Activated T-helper 2 cell treated with anti-CD3 and anti-CD28 coated beads, Interferon-gamma antibody, Interleukin-2, Interleukin-4, amounts not matched to agents 10 μg/mL and 5 μg/mL and 100 μg/mL, durations not matched to agents 14 hours and 24 hours and 36 hours (primary cell): ENCODE results near the gene TBC1D3B. TPM values are rescaled to one million over a fixed set of nuclear protein-coding genes. Genes with fewer than 3 reads are reported as not detected.
"Not testable (repeated sequence)": the region's sequence is repeated elsewhere in the genome, so short reads cannot be mapped to it uniquely, and the experiment has no call there.

Experiments
- DNase-seq: peaks from one replicate; pipeline ENCODE4 v3.0.0; 2021; ENCODE audit warnings: low spot score
- H3K27ac Mint-ChIP-seq: one replicate; pipeline ENCODE4 v1.8.0; 2021; ENCODE audit warnings: mixed read lengths
- H3K27me3 Mint-ChIP-seq: one replicate; pipeline ENCODE4 v1.8.0; 2021; ENCODE audit warnings: low read depth, mixed read lengths
- H3K36me3 Mint-ChIP-seq: one replicate; pipeline ENCODE4 v1.8.0; 2021; ENCODE audit warnings: low read depth, mixed read lengths
- H3K4me1 Mint-ChIP-seq: one replicate; pipeline ENCODE4 v1.8.0; 2021; ENCODE audit warnings: low read depth, mixed read lengths
- H3K4me3 Mint-ChIP-seq: one replicate; pipeline ENCODE4 v1.8.0; 2021; ENCODE audit warnings: low read depth, mild to moderate bottlenecking, moderate library complexity, mixed read lengths
- H3K9me3 Mint-ChIP-seq: one replicate; pipeline ENCODE4 v1.8.0; 2021; ENCODE audit warnings: mixed read lengths
- intact Hi-C: fragments of 100-400 bp; cut with micrococcal nuclease; formaldehyde crosslinking; loops from one replicate; pipeline ENCODE4 v1.15.1; 2023
- total RNA-seq: library from RNA; stranded (reverse); gene quantifications from 2 replicates; pipeline ENCODE4 v1.2.3, GENCODE V29; 2022

TBC1D3B gene
- total RNA-seq, 1 donor from 2014 or later: 10.0 TPM

DNA sequence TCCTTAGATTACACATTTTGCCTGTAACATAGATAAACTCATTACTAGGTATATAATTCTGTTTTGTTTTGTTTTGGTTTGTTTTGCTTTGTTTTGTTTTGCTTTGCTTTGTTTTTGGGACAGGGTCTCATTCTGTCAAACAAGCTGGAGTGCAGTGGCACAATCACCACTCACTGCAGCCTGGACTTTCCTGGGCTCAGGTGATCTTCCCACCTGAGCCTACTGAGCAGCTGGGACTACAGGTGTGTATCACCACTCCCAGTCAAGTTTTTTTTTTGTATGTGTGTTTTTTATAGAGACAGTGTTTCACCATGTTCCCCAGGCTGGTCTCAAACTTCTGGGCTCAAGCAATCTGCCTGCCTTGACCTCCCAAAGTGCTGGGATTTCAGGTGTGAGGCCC lies 33.1 kb upstream of the TBC1D3B start:
- no peak for DNase-seq
- no peak overlapping the region for H3K4me3 Mint-ChIP-seq
- no peaks in the 10 kb centered on the region for H3K9me3 Mint-ChIP-seq
- peaks cover 35% of the 10 kb centered on the region for H3K27me3 Mint-ChIP-seq
- no peak overlapping the region for H3K27ac Mint-ChIP-seq
- H3K4me1 Mint-ChIP-seq: peaks cover 11% of the 10 kb centered on the region
- no peaks in the 10 kb centered on the region for H3K36me3 Mint-ChIP-seq
- intact Hi-C loops: no loop called here

DNA sequence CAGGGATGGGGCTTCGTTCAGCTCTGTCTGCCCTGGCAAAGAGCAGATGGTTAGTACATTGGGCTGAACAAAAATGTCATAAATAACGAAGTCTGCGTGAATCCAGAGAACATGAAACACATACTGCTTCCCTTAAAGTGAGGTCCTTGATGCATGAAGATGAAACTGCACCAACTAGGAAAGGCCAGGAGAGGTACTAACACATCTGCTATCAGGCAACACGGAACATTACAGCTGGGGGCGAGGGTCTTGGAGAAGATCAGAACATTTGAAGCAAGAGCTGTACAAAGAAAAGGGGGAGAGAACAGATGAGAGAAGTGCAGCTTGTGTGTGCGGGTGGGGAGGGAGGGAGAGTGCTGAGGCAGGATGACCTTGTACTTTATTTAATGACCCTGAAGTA lies 30.9 kb upstream of the TBC1D3B start:
- H3K27ac Mint-ChIP-seq, H3K4me3 Mint-ChIP-seq, H3K9me3 Mint-ChIP-seq, DNase-seq, H3K36me3 Mint-ChIP-seq, intact Hi-C loops: not testable (repeated sequence)
- peaks cover 15% of the 10 kb centered on the region for H3K4me1 Mint-ChIP-seq
- H3K27me3 Mint-ChIP-seq: peaks cover 31% of the 10 kb centered on the region

DNA sequence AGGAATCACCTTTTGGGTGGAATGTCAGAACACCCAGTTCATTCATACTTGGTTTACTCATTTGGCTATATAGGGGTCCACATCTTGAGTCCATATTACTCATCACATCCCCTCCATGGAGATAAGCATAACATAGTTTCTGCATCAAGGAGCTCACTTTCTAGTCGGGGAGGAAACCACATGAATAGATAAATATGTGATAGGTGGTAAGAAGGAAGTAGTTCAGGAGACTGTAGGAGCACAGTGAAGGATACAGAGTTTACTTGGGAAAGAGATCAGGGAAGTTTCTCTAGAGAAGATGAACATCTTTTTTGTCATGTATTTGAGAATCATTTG lies 30.0 kb upstream of the TBC1D3B start:
- peaks cover 28% of the 10 kb centered on the region for H3K27me3 Mint-ChIP-seq
- H3K4me3 Mint-ChIP-seq: not testable (repeated sequence)

DNA sequence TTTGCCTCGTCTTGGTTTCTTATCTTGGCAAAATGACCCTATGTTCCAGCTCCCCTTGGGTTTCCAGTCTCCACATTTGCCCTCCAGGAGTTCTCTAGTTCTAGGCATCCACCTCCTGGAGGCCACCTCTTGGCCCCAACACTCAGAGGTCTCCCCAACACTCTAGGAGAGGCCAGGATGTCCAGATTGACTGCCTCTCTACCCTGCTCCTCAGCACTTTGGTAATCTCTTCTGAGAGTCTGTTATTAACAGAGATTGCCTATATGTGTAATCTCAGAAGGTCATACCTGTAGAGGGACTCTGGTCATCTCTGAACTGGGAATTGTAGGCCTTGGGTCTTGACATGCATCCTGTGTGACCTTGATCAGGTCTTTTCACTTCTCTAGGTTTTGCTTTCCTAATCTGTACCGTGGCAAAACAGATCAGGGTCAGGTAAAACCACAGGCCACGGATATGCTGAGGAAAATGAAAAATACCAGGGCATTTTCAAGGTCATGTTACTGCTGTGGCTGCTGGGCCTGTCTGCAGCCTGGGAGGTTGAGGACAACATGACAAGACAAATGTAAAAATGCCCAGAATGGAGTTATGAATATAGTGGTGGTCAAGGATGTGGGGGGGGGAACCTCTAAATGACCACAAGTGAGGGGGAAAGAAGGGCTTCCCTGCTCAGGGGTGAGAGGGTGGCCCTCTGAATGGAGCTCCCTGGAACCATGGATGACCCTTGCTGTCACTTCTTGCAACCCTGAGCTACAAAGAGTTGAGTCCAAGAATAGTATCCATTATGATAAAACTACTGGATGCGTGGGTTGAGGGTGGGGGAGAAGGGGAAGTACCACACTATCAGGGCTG lies 29.4 kb upstream of the TBC1D3B start:
- no peak overlapping the region for H3K4me3 Mint-ChIP-seq
- H3K4me1 Mint-ChIP-seq: peaks cover 15% of the 10 kb centered on the region
- peaks cover 27% of the 10 kb centered on the region for H3K27me3 Mint-ChIP-seq
- H3K27ac Mint-ChIP-seq: no peak overlapping the region
- DNase-seq: no peak
- intact Hi-C loops: no loop called here
- H3K9me3 Mint-ChIP-seq: no peaks in the 10 kb centered on the region
- no peaks in the 10 kb centered on the region for H3K36me3 Mint-ChIP-seq

More for the DNA sequence above, 30.0 kb upstream of the TBC1D3B start:
- H3K9me3 Mint-ChIP-seq, DNase-seq, intact Hi-C loops, H3K27ac Mint-ChIP-seq, H3K36me3 Mint-ChIP-seq: not testable (repeated sequence)
- H3K4me1 Mint-ChIP-seq: peaks cover 15% of the 10 kb centered on the region

DNA sequence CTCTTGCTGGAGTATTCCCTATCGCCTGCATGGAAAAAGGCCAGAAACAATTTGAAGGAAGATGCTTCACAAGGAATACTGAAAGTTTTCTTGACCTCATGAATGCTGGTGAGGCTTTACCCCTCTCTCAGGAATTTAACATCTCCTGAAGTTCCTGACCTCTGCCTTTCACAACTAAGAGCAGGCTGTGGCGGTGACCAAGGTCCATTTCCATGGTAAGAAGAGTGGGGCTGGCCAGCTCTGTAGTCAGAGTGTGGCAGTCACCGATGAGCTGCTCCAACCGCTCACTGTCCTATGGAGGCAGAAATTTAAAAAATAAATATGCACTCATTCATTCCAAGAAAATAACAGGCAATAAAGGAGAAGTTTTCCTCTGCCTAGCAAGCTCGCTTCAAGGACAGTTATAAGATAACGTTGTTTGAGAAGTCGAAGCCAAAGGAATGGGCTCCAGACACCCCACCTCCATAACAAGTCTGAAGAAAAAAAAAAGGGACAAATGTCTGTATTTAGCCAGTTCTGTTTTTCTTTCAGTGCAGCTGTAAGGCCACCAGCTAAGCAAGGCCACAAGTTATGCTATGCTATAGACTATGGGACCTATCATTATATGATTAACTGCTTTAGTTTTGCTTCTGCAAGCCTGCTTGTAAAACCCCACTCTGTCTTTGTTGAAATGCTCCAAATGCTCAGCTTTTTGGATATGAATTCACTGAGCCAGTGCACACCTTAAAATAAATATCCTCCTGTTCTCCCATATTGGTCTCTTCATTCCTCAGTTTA lies 28.5 kb upstream of the TBC1D3B start:
- Mint-ChIP-seq H3K9me3 (no peaks in the 10 kb centered on the region), H3K4me1 (peaks cover 15% of the 10 kb centered on the region), H3K36me3 (no peaks in the 10 kb centered on the region), H3K27me3 (peaks cover 26% of the 10 kb centered on the region), H3K4me3 (no peak overlapping the region), H3K27ac (no peak overlapping the region)
- intact Hi-C loops: no loop called here
- no peak for DNase-seq

DNA sequence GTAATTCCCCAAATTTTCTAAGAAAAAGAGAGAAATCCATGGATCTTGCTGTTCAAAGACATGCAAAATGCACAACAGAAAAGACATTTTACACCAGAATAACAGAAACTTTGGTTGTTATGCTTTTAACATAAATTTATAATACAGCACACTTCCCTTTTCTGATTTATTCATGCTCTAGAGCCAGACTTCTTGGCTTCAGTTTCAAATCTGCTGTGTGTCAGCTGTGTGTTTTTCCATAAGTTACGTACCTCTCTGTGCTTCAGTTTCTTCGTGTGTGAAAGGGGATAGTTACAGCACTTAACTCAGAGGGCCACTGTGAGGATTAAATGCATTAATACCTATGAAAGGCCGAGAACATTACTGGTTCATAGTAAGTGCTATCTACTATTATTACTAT lies 26.9 kb upstream of the TBC1D3B start:
- Mint-ChIP-seq H3K36me3 (no peaks in the 10 kb centered on the region), H3K27me3 (peaks cover 28% of the 10 kb centered on the region), H3K4me3 (no peak overlapping the region), H3K9me3 (no peaks in the 10 kb centered on the region), H3K4me1 (peaks cover 25% of the 10 kb centered on the region), H3K27ac (no peak overlapping the region)
- no peak for DNase-seq
- intact Hi-C loops: no loop called here

DNA sequence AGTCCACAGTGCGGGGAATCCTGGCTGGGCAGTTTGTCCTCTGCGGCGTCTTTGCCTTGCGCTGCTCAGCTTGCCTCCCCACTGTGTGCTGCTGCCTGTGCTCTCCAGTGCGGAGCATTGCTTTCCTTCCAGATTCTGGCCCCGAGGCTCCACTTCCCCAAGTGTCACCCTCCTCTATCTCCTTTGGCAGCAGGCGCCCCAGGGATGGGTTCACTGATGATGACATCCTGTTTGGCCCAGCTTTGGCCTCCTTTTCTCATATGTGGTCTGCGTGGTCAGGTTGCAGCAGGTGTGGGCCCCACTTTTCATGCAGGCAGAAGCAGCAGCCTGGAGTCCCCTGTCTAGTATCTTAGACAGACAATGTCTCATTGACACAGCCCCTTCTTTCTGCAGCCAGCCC lies 25.1 kb upstream of the TBC1D3B start:
- Mint-ChIP-seq H3K27me3 (peaks cover 24% of the 10 kb centered on the region), H3K4me1 (peaks cover 21% of the 10 kb centered on the region)
- DNase-seq, intact Hi-C loops, H3K9me3 Mint-ChIP-seq, H3K4me3 Mint-ChIP-seq, H3K36me3 Mint-ChIP-seq, H3K27ac Mint-ChIP-seq: not testable (repeated sequence)

DNA sequence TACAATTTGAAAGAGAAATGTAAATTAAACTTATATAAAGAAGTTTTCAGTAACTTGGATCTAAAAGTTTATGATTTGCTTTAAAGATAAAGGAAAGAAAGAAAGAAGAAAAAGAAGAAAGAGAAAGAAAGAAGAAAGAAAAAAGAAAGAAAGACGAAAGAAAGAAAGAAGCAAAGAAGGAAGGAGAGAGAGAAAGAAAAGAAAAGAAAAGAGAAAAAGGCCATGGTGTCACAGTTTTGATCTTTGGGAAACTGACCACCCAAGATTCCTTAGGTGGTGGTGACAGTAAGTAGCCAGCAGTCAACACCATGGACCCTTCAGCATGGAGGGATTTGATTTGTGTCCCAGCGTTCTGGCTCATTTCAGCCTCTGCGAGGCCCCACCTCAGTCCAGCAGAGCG lies 24.7 kb upstream of the TBC1D3B start:
- H3K9me3 Mint-ChIP-seq, H3K27ac Mint-ChIP-seq, H3K4me3 Mint-ChIP-seq, DNase-seq, H3K36me3 Mint-ChIP-seq, intact Hi-C loops: not testable (repeated sequence)
- Mint-ChIP-seq H3K27me3 (peaks cover 22% of the 10 kb centered on the region), H3K4me1 (peaks cover 17% of the 10 kb centered on the region)

DNA sequence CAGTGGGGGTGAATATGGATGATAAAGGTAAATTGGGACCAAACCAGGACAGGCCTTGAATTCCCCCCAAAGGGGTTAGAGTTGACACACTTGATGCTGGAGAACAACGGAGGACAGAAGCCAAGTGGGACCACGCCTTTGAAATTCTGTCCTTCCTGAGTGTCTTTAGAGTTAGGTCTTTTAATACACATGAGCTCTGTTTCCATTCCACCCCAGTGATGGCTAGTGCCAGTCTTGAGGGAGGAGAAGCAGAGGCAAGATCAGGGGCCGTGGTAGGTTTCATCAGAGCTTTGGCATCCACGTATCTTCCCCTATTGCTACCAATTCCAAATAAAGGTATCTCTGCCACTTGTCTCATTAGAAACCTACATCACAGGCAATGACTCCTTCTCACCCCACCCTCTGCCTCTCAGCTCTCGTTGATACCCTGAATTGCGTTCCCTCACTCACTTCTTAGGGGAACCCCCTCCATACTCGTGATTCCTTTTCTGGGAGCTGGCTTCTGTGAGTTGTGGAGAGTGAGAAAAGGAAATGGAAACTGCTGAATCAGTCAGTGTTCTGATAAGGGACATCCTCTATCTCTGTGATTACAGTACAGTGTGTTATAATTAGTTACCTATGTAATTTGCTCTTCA lies 22.5 kb upstream of the TBC1D3B start:
- peaks cover 20% of the 10 kb centered on the region for H3K27me3 Mint-ChIP-seq
- no peaks in the 10 kb centered on the region for H3K36me3 Mint-ChIP-seq
- H3K27ac Mint-ChIP-seq: no peak overlapping the region
- no peak overlapping the region for H3K4me3 Mint-ChIP-seq
- DNase-seq: no peak
- peaks cover 14% of the 10 kb centered on the region for H3K4me1 Mint-ChIP-seq
- H3K9me3 Mint-ChIP-seq: no peaks in the 10 kb centered on the region
- intact Hi-C loops: no loop called here

DNA sequence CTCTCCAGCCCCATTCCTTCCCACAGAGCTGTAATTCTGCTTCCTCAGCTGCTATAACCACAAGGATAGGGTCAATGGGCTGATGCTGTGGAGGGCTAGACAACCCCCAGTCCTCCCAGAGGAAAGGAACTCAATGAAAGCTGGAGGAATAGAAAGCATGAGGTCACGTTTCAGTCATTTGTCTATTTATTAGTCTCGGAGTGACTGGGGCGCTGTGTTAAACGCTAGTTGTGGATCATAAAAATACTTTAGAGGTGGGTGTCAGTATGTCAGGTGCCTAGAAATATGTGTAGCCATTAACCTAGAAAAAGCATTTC lies 20.9 kb upstream of the TBC1D3B start:
- Mint-ChIP-seq H3K27ac (no peak overlapping the region), H3K9me3 (no peaks in the 10 kb centered on the region), H3K4me3 (no peak overlapping the region), H3K36me3 (no peaks in the 10 kb centered on the region), H3K4me1 (peaks cover 14% of the 10 kb centered on the region), H3K27me3 (peaks cover 21% of the 10 kb centered on the region)
- no peak for DNase-seq
- intact Hi-C loops: no loop called here

DNA sequence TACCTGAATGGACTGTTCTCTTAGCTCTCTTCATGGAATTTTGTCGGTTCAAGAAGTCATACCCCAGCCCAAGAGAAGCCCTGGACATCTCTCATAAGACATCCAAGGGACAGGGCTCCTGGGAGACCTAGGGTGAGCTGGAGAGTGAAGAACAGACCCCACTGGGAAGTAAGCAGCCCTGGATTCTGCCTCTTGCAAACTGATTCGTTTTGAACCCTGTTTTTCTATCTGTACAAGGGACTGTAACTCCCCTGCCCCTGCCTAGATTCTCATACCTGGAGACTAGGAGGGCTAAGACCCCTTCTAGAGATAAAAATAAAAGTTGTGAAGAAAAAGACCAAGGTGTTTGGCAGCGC lies 19.7 kb upstream of the TBC1D3B start:
- peaks cover 23% of the 10 kb centered on the region for H3K27me3 Mint-ChIP-seq
- DNase-seq: no peak
- H3K36me3 Mint-ChIP-seq: no peaks in the 10 kb centered on the region
- H3K4me1 Mint-ChIP-seq: peaks cover 16% of the 10 kb centered on the region
- H3K27ac Mint-ChIP-seq: no peak overlapping the region
- intact Hi-C loops: no loop called here
- no peak overlapping the region for H3K4me3 Mint-ChIP-seq
- H3K9me3 Mint-ChIP-seq: no peaks in the 10 kb centered on the region

DNA sequence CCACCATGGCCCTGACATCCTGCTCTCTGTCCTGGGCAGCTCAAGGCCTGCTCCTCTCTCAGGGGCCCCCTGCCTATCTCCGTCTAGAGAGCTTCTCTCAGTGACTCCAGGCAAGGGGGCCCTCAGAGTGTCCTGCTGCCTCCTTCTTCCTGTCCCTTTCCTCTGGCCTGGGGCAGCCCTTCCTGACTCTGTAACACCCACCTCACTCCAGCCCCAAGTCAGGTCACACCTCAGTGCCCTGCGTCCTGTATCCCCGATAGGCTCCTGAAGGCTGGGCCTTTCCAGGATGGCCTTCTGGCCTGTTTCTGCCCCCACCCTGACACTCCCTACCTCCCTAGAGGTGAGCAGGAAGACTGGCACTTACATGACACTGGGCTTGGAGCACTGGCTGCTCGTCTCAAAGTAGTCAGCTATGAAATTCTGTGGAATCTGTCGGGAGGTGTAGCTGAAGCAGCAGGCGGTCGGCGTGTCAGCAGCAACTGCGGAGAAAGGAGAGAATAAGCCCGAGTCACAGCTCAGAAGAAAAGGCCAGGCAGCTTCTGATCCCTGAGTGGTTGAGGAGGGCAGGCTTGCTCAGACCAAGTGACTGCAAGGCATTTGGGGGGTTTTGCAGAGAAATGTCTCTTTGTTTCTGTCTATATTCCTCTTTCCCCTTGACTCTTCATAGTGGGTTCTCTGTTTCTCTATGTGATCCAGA lies 19.1 kb upstream of the TBC1D3B start:
- DNase-seq: no peak
- Mint-ChIP-seq H3K27ac (no peak overlapping the region), H3K9me3 (no peaks in the 10 kb centered on the region), H3K36me3 (no peaks in the 10 kb centered on the region), H3K4me3 (no peak overlapping the region), H3K4me1 (peaks cover 16% of the 10 kb centered on the region), H3K27me3 (peaks cover 23% of the 10 kb centered on the region)
- intact Hi-C loops: no loop called here
